DOHH2 (cell line): ENCODE results near the gene DGKE.

ENCODE experiments used
- H3F3A ChIP-seq: fragments of 200-600 bp; sonication (generic), shearing (Covaris generic); 2 replicates; pipeline ENCODE4 v1.6.0; 2016; ENCODE audit warnings: antibody characterized with exemption, mild to moderate bottlenecking; ENCODE audit not compliant: control insufficient read depth, insufficient read depth
- H3K27ac ChIP-seq: fragments of 200-600 bp; sonication (generic); 2 replicates; pipeline ENCODE4 v1.5.1; 2014; ENCODE audit warnings: low read depth, mild to moderate bottlenecking, low read length, moderate library complexity
- H3K27me3 ChIP-seq: fragments of 200-600 bp; sonication (generic); 2 replicates; pipeline ENCODE4 v1.6.1; 2014; ENCODE audit warnings: mild to moderate bottlenecking, low read length, mixed read lengths; ENCODE audit not compliant: control insufficient read depth
- H3K36me3 ChIP-seq: fragments of 200-600 bp; sonication (generic); 2 replicates; pipeline ENCODE4 v1.6.1; 2014; ENCODE audit warnings: mild to moderate bottlenecking, low read length, moderate library complexity, mixed read lengths; ENCODE audit not compliant: control insufficient read depth
- H3K4me1 ChIP-seq: fragments of 200-600 bp; sonication (generic); 2 replicates; pipeline ENCODE4 v1.6.1; 2014; ENCODE audit warnings: mild to moderate bottlenecking, low read length, mixed read lengths; ENCODE audit not compliant: control insufficient read depth
- H3K4me2 ChIP-seq: fragments of 200-600 bp; sonication (generic); 2 replicates; pipeline ENCODE4 v1.6.0; 2014; ENCODE audit warnings: mild to moderate bottlenecking, low read length, moderate library complexity
- H3K4me3 ChIP-seq: fragments of 200-600 bp; sonication (generic); 2 replicates; pipeline ENCODE4 v1.5.1; 2014; ENCODE audit warnings: mild to moderate bottlenecking, low read length, mixed read lengths
- H3K79me2 ChIP-seq: fragments of 200-600 bp; sonication (generic); 2 replicates; pipeline ENCODE4 v1.6.1; 2014; ENCODE audit warnings: mild to moderate bottlenecking, low read length, mixed read lengths; ENCODE audit not compliant: control insufficient read depth
- H3K9me2 ChIP-seq: fragments of 200-600 bp; sonication (generic); replicated peaks from 2 replicates; pipeline ENCODE4 v1.6.1; 2014; ENCODE audit warnings: mild to moderate bottlenecking, low read length, mixed read lengths; ENCODE audit not compliant: control insufficient read depth
- H3K9me3 ChIP-seq: fragments of 200-600 bp; sonication (generic); 2 replicates; pipeline ENCODE4 v1.6.1; 2014; ENCODE audit warnings: antibody characterized with exemption, low read length, mixed read lengths; ENCODE audit not compliant: control insufficient read depth, insufficient read depth
- H4K20me1 ChIP-seq: fragments of 200-600 bp; sonication (generic); 2 replicates; pipeline ENCODE4 v1.6.0; 2014; ENCODE audit warnings: low read depth, mild to moderate bottlenecking, antibody characterized with exemption, low read length, moderate library complexity; ENCODE audit not compliant: control insufficient read depth, insufficient read depth
- EZH2phosphoT487 ChIP-seq: fragments of 200-600 bp; sonication (generic); IDR thresholded peaks from 2 replicates; pipeline ENCODE4 v1.6.1; 2017; ENCODE audit warnings: borderline replicate concordance, mild to moderate bottlenecking, antibody characterized with exemption, low read length, moderate library complexity, mixed read lengths
- TF ChIP-seq, protein P1 (sequence below): fragments of 200-600 bp; sonication (generic); IDR thresholded peaks from one replicate; pipeline ENCODE4 v1.5.1; 2014; ENCODE audit warnings: antibody characterized with exemption, mild to moderate bottlenecking, low read depth, low read length; ENCODE audit not compliant: poor library complexity, severe bottlenecking

DGKE gene

DNA sequence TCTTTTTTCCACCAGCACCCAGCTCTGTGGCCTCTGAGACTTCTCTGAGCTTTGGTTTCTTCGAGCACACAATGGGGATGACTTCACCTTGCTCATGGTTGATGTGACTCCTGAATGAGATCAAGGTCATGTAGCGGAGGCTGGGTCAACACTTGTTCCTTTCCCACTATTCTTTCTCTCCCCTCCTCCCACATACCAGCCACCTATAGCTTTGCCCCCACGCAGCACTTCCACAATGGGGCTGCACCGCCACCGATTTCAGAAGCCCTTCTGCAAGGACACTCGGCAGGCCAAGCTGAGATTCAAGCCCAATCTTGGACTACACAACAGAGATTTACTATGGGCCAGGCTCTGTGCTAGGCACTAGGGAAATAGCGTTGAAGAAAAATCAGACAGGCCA is 65.5 kb downstream of the DGKE start:
- no peaks in the 10 kb centered on the region for H3K9me2 ChIP-seq
- H3K36me3 ChIP-seq = peaks cover 90% of the 10 kb centered on the region
- H3F3A ChIP-seq = peaks cover 20% of the 10 kb centered on the region
- peaks cover 45% of the 10 kb centered on the region for H3K4me1 ChIP-seq
- H3K79me2 ChIP-seq = peaks cover 5% of the 10 kb centered on the region; the same call in 1 of the 2 replicates
- H3K27me3 ChIP-seq = no peaks in the 10 kb centered on the region
- H3K4me3 ChIP-seq = no peak overlapping the region
- no peak overlapping the region for H3K4me2 ChIP-seq
- no peak overlapping the region for H3K27ac ChIP-seq
- no peaks in the 10 kb centered on the region for H3K9me3 ChIP-seq
- TF ChIP-seq, protein P1, sequence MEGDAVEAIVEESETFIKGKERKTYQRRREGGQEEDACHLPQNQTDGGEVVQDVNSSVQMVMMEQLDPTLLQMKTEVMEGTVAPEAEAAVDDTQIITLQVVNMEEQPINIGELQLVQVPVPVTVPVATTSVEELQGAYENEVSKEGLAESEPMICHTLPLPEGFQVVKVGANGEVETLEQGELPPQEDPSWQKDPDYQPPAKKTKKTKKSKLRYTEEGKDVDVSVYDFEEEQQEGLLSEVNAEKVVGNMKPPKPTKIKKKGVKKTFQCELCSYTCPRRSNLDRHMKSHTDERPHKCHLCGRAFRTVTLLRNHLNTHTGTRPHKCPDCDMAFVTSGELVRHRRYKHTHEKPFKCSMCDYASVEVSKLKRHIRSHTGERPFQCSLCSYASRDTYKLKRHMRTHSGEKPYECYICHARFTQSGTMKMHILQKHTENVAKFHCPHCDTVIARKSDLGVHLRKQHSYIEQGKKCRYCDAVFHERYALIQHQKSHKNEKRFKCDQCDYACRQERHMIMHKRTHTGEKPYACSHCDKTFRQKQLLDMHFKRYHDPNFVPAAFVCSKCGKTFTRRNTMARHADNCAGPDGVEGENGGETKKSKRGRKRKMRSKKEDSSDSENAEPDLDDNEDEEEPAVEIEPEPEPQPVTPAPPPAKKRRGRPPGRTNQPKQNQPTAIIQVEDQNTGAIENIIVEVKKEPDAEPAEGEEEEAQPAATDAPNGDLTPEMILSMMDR = no peak
- TF ChIP-seq EZH2phosphoT487 = no peak
- H4K20me1 ChIP-seq = peaks cover 21% of the 10 kb centered on the region

GRCh38 chr17:56902348-56902747 is 68.4 kb downstream of the DGKE start:
- Histone ChIP-seq H3K4me3 (no peak overlapping the region), H3F3A (peaks cover 12% of the 10 kb centered on the region), H3K36me3 (peaks cover 91% of the 10 kb centered on the region), H4K20me1 (peaks cover 25% of the 10 kb centered on the region), H3K27me3 (no peaks in the 10 kb centered on the region), H3K9me3 (no peaks in the 10 kb centered on the region), H3K9me2 (no peaks in the 10 kb centered on the region), H3K4me1 (peaks cover 32% of the 10 kb centered on the region), H3K79me2 (peaks cover 20% of the 10 kb centered on the region), H3K4me2 (no peak overlapping the region), H3K27ac (no peak overlapping the region)
- TF ChIP-seq, protein P1 = no peak
- TF ChIP-seq EZH2phosphoT487 = no peak

DNA sequence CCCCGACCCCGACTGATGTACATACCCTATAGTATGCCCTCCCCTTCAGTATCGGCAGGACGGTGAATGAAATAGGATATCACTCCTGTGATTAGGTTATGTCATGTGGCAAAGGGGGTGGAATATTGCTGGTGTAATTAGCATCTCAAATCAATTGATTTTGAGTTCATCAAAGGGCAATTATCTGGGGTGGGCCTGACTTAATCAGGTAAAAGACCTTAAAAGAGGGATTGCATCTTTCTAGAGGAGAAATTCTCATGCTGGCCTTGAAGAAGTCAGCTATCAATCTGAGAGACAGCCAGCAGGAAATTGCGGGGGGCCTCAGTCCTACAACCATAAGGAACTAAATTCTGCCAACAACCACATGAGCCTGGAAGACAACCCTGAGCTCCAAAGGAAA is 69.6 kb downstream of the DGKE start:
- Histone ChIP-seq H3K36me3 (peaks cover 86% of the 10 kb centered on the region), H3K4me1 (peaks cover 32% of the 10 kb centered on the region), H3K79me2 (peaks cover 25% of the 10 kb centered on the region), H3K27me3 (no peaks in the 10 kb centered on the region), H3F3A (peaks cover 11% of the 10 kb centered on the region), H4K20me1 (peaks cover 20% of the 10 kb centered on the region; the same call in 1 of the 2 replicates), H3K9me3 (no peaks in the 10 kb centered on the region), H3K4me3 (no peak overlapping the region), H3K27ac (no peak overlapping the region), H3K9me2 (no peaks in the 10 kb centered on the region), H3K4me2 (no peak overlapping the region)
- TF ChIP-seq, protein P1 = no peak
- no peak for TF ChIP-seq EZH2phosphoT487
